ENCODE results near the gene SYT7.

The SYT7 gene

GRCh38 chr11:61592176-61592575 is 11.3 kb upstream of the SYT7 start:
- H2AFZ ChIP-seq (ENCODE audit: low read length): no peak overlapping the region
- no peaks in the 10 kb centered on the region for H4K20me1 ChIP-seq (ENCODE audit: insufficient read depth, low read length)
- no peak overlapping the region for H3K4me2 ChIP-seq (ENCODE audit: low read depth, low read length)
- no peaks in the 10 kb centered on the region for H3K36me3 ChIP-seq (replicated peaks; ENCODE audit: insufficient read depth, low read length)
- H3K79me2 ChIP-seq (ENCODE audit: low read length): no peaks in the 10 kb centered on the region
- no peak overlapping the region for H3K9ac ChIP-seq (ENCODE audit: low read length)
- no peaks in the 10 kb centered on the region for H3K4me1 ChIP-seq (ENCODE audit: low read length)
- H3F3A ChIP-seq (ENCODE audit: insufficient read depth, low read length): no peaks in the 10 kb centered on the region
- no peaks in the 10 kb centered on the region for H3K9me3 ChIP-seq (replicated peaks; ENCODE audit: insufficient read depth, low read length)
- H3K27ac ChIP-seq (ENCODE audit: low read length): no peak overlapping the region
- DNase-seq: no peak
- peaks cover 99% of the 10 kb centered on the region for H3K27me3 ChIP-seq (replicated peaks; ENCODE audit: insufficient read depth, low read length)
- H3K9me2 ChIP-seq (replicated peaks; ENCODE audit: insufficient read depth, low read length): no peaks in the 10 kb centered on the region
- no peak overlapping the region for H3K4me3 ChIP-seq (ENCODE audit: low read length)
- TF ChIP-seq CTCF (IDR thresholded peaks at IDR 0.05; ENCODE audit: low read length) (no peak), EZH2 (optimal IDR thresholded peaks at IDR 0.05; ENCODE audit: low read depth, low read length) (no peak), EZH2phosphoT487 (IDR thresholded peaks at IDR 0.05; ENCODE audit: low read length) (no peak)

DNA sequence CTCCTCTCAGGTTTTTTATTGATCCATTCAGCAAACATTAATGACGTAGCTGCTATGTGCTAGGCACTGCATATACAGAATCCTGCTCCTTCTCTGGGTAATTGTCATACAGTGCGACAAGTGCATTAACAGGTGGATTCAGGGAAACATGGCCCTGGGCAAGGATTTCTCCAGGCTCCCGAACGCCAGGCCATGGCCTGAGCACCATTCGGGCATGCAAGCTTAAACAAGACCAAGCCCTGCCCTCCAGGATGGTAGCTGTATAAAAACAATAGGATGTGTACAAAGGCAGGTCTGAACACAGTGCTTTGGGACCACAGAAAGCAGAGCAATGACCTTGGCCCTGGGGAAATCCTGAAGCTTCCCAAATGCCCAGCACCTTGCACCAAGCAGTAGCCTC is 9.1 kb upstream of the SYT7 start:
- Histone ChIP-seq H3K4me2 (ENCODE audit: low read depth, low read length) (no peak overlapping the region), H3K4me3 (ENCODE audit: low read length) (no peak overlapping the region), H3K9ac (ENCODE audit: low read length) (no peak overlapping the region), H3K36me3 (replicated peaks; ENCODE audit: insufficient read depth, low read length) (no peaks in the 10 kb centered on the region), H3K9me3 (replicated peaks; ENCODE audit: insufficient read depth, low read length) (no peaks in the 10 kb centered on the region), H4K20me1 (ENCODE audit: insufficient read depth, low read length) (no peaks in the 10 kb centered on the region), H3K27me3 (replicated peaks; ENCODE audit: insufficient read depth, low read length) (peaks cover 99% of the 10 kb centered on the region), H2AFZ (ENCODE audit: low read length) (no peak overlapping the region), H3F3A (ENCODE audit: insufficient read depth, low read length) (no peaks in the 10 kb centered on the region), H3K9me2 (replicated peaks; ENCODE audit: insufficient read depth, low read length) (no peaks in the 10 kb centered on the region), H3K79me2 (ENCODE audit: low read length) (no peaks in the 10 kb centered on the region), H3K4me1 (ENCODE audit: low read length) (no peaks in the 10 kb centered on the region), H3K27ac (ENCODE audit: low read length) (no peak overlapping the region)
- TF ChIP-seq EZH2 (optimal IDR thresholded peaks at IDR 0.05; ENCODE audit: low read depth, low read length): no peak
- TF ChIP-seq EZH2phosphoT487 (IDR thresholded peaks at IDR 0.05; ENCODE audit: low read length): no peak
- no peak for TF ChIP-seq CTCF (IDR thresholded peaks at IDR 0.05; ENCODE audit: low read length)
- DNase-seq: no peak

DNA sequence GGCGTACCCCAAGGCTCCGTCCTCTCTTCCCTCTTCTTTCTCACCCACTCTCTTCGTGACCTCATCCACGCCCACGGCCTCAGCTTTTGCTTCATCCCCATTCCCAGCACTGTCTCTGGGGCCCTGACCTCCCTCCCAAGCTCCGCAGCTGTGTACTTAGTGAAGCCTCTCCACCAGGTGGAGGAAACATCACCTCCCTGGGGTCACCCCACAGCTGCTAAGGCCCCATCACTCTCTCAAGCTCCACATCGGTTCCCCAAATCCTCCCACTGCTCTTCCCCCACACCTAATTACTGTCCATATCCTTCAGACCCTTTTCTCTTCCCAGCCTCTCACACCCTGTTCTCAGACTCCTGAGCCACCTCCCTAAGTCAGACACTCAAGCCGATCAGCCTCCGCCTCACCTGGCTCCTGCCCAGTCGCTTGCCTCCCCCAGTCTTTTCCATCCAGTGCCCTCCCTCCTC is 7.9 kb upstream of the SYT7 start:
- no peak overlapping the region for H2AFZ ChIP-seq (ENCODE audit: low read length)
- H3K9ac ChIP-seq (ENCODE audit: low read length): no peak overlapping the region
- no peaks in the 10 kb centered on the region for H3K79me2 ChIP-seq (ENCODE audit: low read length)
- no peak overlapping the region for H3K4me3 ChIP-seq (ENCODE audit: low read length)
- no peak overlapping the region for H3K27ac ChIP-seq (ENCODE audit: low read length)
- TF ChIP-seq EZH2 (optimal IDR thresholded peaks at IDR 0.05; ENCODE audit: low read depth, low read length): no peak
- no peak for TF ChIP-seq EZH2phosphoT487 (IDR thresholded peaks at IDR 0.05; ENCODE audit: low read length)
- TF ChIP-seq CTCF (IDR thresholded peaks at IDR 0.05; ENCODE audit: low read length): no peak
- H3K27me3 ChIP-seq (replicated peaks; ENCODE audit: insufficient read depth, low read length): peaks cover 98% of the 10 kb centered on the region
- H3K9me2 ChIP-seq (replicated peaks; ENCODE audit: insufficient read depth, low read length): no peaks in the 10 kb centered on the region
- H3K36me3 ChIP-seq (replicated peaks; ENCODE audit: insufficient read depth, low read length): no peaks in the 10 kb centered on the region
- no peaks in the 10 kb centered on the region for H4K20me1 ChIP-seq (ENCODE audit: insufficient read depth, low read length)
- no peaks in the 10 kb centered on the region for H3F3A ChIP-seq (ENCODE audit: insufficient read depth, low read length)
- no peaks in the 10 kb centered on the region for H3K4me1 ChIP-seq (ENCODE audit: low read length)
- H3K4me2 ChIP-seq (ENCODE audit: low read depth, low read length): no peak overlapping the region
- H3K9me3 ChIP-seq (replicated peaks; ENCODE audit: insufficient read depth, low read length): no peaks in the 10 kb centered on the region
- no peak for DNase-seq

Measured in MM.1S (cell line).